ENCODE data around the gene POLR2F. TPM values are rescaled to one million over a fixed set of nuclear protein-coding genes. Genes with fewer than 3 reads are reported as not detected.

The POLR2F gene
- polyA plus RNA-seq, 1 of the 3 experiments (the other 2 are of a cell fraction), result 255 TPM

DNA sequence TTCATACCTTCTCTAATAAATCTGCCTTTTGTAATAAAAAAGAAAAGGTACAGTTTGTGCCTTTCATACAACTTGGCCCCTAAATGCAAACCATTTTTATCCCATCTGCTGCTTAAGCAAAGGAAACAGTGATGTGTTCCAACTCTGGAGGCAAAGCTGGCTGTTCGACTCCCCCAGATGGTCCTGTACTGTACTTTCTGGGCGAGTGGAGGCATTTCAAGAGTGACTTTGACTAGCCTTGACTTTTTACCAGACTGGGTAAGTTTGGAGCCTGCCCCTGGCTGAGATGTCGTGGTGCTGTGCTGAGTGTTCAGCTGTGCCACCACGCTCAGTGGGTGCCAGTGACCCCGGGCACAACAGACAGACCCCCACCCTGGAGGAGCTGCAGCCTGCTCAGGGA, 37.2 kb upstream of the POLR2F start:
- Histone ChIP-seq H4K20me1 (ENCODE audit: insufficient read depth) (peaks cover 8% of the 10 kb centered on the region; the same call in 1 of the 2 replicates), H3K4me3 (ENCODE audit: low read depth in 2 of 2, low read length in 1 of 2) (no peak overlapping the region), H3K9me2 (no peaks in the 10 kb centered on the region), H3K36me3 (replicated peaks in 1 of 2; ENCODE audit: control insufficient read depth in 1 of 2, insufficient read depth in 2 of 2, low read length in 1 of 2) (peaks cover 27% of the 10 kb centered on the region in 2 experiments), H2AFZ (ENCODE audit: low read depth) (no peak overlapping the region), H3K27me3 (ENCODE audit: insufficient read depth) (no peaks in the 10 kb centered on the region), H3F3A (replicated peaks; ENCODE audit: insufficient read depth) (peaks cover 5% of the 10 kb centered on the region), H3K9ac (no peak overlapping the region), H3K9me3 (no peaks in the 10 kb centered on the region), H3K4me2 (no peak overlapping the region), H3K79me2 (ENCODE audit: insufficient read depth) (peaks cover 12% of the 10 kb centered on the region; the same call in 1 of the 2 replicates), H3K27ac (ENCODE audit: low read depth in 2 of 2, low read length in 1 of 2) (no peak overlapping the region), H3K4me1 (ENCODE audit: control insufficient read depth in 1 of 2, insufficient read depth in 2 of 2, low read depth in 1 of 2, low read length in 1 of 2) (no peaks in the 10 kb centered on the region)
- POLR2A ChIA-PET, result no interaction called here
- CTCF ChIA-PET, result interaction anchor here (2.5 kb wide), 1 partner anchor 17 kb away, joined by 13 read pairs; no protein-coding TSS in a partner anchor
- TF ChIP-seq SIN3A (IDR thresholded peaks at IDR 0.05; ENCODE audit: borderline replicate concordance, low read depth, low read length), result no peak
- no peak for TF ChIP-seq GABPA (IDR thresholded peaks at IDR 0.05; ENCODE audit: low read depth)
- TF ChIP-seq EP300 (IDR thresholded peaks at IDR 0.05; ENCODE audit: borderline replicate concordance in 1 of 2, low read depth in 1 of 2, low read length in 1 of 2), result no peak
- no peak for TF ChIP-seq NRF1 (IDR thresholded peaks at IDR 0.05; ENCODE audit: low read depth, low read length)
- no peak for TF ChIP-seq RFX5 (IDR thresholded peaks at IDR 0.05; ENCODE audit: low read length)
- no peak for TF ChIP-seq EZH2phosphoT487 (IDR thresholded peaks at IDR 0.05; ENCODE audit: borderline replicate concordance, low read depth)
- no peak for TF ChIP-seq FOXJ3 (CRISPR knock-in tag; IDR thresholded peaks at IDR 0.05)
- TF ChIP-seq, protein P1, sequence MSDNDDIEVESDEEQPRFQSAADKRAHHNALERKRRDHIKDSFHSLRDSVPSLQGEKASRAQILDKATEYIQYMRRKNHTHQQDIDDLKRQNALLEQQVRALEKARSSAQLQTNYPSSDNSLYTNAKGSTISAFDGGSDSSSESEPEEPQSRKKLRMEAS (IDR thresholded peaks at IDR 0.05; ENCODE audit: low read depth), result no peak
- TF ChIP-seq, protein P2, sequence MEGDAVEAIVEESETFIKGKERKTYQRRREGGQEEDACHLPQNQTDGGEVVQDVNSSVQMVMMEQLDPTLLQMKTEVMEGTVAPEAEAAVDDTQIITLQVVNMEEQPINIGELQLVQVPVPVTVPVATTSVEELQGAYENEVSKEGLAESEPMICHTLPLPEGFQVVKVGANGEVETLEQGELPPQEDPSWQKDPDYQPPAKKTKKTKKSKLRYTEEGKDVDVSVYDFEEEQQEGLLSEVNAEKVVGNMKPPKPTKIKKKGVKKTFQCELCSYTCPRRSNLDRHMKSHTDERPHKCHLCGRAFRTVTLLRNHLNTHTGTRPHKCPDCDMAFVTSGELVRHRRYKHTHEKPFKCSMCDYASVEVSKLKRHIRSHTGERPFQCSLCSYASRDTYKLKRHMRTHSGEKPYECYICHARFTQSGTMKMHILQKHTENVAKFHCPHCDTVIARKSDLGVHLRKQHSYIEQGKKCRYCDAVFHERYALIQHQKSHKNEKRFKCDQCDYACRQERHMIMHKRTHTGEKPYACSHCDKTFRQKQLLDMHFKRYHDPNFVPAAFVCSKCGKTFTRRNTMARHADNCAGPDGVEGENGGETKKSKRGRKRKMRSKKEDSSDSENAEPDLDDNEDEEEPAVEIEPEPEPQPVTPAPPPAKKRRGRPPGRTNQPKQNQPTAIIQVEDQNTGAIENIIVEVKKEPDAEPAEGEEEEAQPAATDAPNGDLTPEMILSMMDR (IDR thresholded peaks at IDR 0.05), result no peak
- no peak for TF ChIP-seq SMC3 (IDR thresholded peaks at IDR 0.05; ENCODE audit: low read depth, low read length)
- TF ChIP-seq ELF1 (IDR thresholded peaks at IDR 0.05), result no peak
- 93% methylated on average over 3 of the region's 5 CpGs for WGBS (ENCODE audit: low lambda C conversion rate)
- no peak for DNase-seq

DNA sequence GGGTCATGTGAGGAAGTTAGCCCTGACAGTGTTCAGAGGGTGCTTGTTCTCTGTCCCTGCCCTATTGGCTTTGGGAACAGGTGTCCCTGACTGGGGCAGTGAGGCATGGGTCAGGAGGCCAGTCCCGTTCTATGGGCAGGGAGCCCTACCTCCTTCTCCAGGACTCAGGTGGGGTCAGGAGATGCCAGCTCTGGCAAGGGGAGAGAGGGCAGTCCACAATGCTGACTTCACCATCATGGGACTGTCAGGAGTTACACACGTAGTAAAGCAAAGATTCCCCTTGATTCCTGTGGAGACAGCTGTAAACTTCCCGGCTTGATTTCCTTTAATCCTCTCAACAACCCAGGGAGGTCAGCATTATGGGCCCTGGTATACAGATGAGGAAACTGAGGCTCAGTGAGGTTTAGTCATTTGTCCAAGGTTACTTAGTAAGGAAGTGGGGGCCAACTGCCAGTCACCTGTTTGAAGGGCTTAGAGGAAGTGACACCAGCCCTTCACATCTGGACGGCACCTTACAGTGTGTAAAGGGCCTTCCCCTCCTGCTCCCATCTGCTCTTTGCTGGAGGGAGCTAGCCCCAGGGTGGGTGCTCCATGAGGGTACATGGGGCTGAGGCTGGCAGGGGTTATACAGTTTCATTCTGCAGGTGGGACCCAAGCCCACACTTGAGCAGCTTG, 35.5 kb upstream of the POLR2F start:
- CTCF ChIA-PET, result interaction anchor here (1.4 kb wide), 1 partner anchor 54 kb away, joined by 4 read pairs; no protein-coding TSS in a partner anchor
- 86% methylated on average over 4 of the region's 4 CpGs for WGBS (ENCODE audit: low lambda C conversion rate)
- no peak overlapping the region for H3K4me3 ChIP-seq (ENCODE audit: low read depth in 2 of 2, low read length in 1 of 2)

More for the DNA sequence above, 35.5 kb upstream of the POLR2F start:
- Histone ChIP-seq H3K4me2 (no peak overlapping the region), H2AFZ (ENCODE audit: low read depth) (no peak overlapping the region), H4K20me1 (ENCODE audit: insufficient read depth) (no peaks in the 10 kb centered on the region), H3K4me1 (ENCODE audit: control insufficient read depth in 1 of 2, insufficient read depth in 2 of 2, low read depth in 1 of 2, low read length in 1 of 2) (no peaks in the 10 kb centered on the region), H3K9ac (no peak overlapping the region), H3K79me2 (ENCODE audit: insufficient read depth) (no peaks in the 10 kb centered on the region), H3K27ac (ENCODE audit: low read depth in 2 of 2, low read length in 1 of 2) (no peak overlapping the region), H3K9me2 (no peaks in the 10 kb centered on the region), H3F3A (replicated peaks; ENCODE audit: insufficient read depth) (peaks cover 5% of the 10 kb centered on the region), H3K27me3 (ENCODE audit: insufficient read depth) (no peaks in the 10 kb centered on the region), H3K9me3 (no peaks in the 10 kb centered on the region), H3K36me3 (replicated peaks in 1 of 2; ENCODE audit: control insufficient read depth in 1 of 2, insufficient read depth in 2 of 2, low read length in 1 of 2) (peaks cover 27% of the 10 kb centered on the region in 2 experiments)
- TF ChIP-seq, protein P1 (IDR thresholded peaks at IDR 0.05; ENCODE audit: low read depth), result no peak
- TF ChIP-seq NFIC (IDR thresholded peaks at IDR 0.05; ENCODE audit: borderline replicate concordance), result no peak
- no peak for TF ChIP-seq GATA2 (CRISPR knock-in tag; IDR thresholded peaks at IDR 0.05)
- TF ChIP-seq SIN3A (IDR thresholded peaks at IDR 0.05; ENCODE audit: borderline replicate concordance, low read depth, low read length), result no peak
- no peak for TF ChIP-seq MEF2A (IDR thresholded peaks at IDR 0.05; ENCODE audit: borderline replicate concordance, low read depth)
- TF ChIP-seq, protein P3, sequence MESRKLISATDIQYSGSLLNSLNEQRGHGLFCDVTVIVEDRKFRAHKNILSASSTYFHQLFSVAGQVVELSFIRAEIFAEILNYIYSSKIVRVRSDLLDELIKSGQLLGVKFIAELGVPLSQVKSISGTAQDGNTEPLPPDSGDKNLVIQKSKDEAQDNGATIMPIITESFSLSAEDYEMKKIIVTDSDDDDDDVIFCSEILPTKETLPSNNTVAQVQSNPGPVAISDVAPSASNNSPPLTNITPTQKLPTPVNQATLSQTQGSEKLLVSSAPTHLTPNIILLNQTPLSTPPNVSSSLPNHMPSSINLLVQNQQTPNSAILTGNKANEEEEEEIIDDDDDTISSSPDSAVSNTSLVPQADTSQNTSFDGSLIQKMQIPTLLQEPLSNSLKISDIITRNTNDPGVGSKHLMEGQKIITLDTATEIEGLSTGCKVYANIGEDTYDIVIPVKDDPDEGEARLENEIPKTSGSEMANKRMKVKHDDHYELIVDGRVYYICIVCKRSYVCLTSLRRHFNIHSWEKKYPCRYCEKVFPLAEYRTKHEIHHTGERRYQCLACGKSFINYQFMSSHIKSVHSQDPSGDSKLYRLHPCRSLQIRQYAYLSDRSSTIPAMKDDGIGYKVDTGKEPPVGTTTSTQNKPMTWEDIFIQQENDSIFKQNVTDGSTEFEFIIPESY (IDR thresholded peaks at IDR 0.05; ENCODE audit: borderline replicate concordance, low read depth), result no peak
- no peak for TF ChIP-seq EP300 (IDR thresholded peaks at IDR 0.05; ENCODE audit: borderline replicate concordance in 1 of 2, low read depth in 1 of 2, low read length in 1 of 2)
- TF ChIP-seq, protein P4, sequence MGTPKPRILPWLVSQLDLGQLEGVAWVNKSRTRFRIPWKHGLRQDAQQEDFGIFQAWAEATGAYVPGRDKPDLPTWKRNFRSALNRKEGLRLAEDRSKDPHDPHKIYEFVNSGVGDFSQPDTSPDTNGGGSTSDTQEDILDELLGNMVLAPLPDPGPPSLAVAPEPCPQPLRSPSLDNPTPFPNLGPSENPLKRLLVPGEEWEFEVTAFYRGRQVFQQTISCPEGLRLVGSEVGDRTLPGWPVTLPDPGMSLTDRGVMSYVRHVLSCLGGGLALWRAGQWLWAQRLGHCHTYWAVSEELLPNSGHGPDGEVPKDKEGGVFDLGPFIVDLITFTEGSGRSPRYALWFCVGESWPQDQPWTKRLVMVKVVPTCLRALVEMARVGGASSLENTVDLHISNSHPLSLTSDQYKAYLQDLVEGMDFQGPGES (IDR thresholded peaks at IDR 0.05; ENCODE audit: low read depth, low read length), result no peak
- TF ChIP-seq RAD21 (IDR thresholded peaks at IDR 0.05; ENCODE audit: low read length), result no peak
- no peak for TF ChIP-seq TAF1 (IDR thresholded peaks at IDR 0.05; ENCODE audit: borderline replicate concordance, low read depth, low read length)
- TF ChIP-seq, protein P5, sequence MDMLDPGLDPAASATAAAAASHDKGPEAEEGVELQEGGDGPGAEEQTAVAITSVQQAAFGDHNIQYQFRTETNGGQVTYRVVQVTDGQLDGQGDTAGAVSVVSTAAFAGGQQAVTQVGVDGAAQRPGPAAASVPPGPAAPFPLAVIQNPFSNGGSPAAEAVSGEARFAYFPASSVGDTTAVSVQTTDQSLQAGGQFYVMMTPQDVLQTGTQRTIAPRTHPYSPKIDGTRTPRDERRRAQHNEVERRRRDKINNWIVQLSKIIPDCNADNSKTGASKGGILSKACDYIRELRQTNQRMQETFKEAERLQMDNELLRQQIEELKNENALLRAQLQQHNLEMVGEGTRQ (IDR thresholded peaks at IDR 0.05; ENCODE audit: borderline replicate concordance, low read depth, low read length), result no peak
- TF ChIP-seq SMC3 (IDR thresholded peaks at IDR 0.05; ENCODE audit: low read depth, low read length), result no peak
- DNase-seq, result no peak
- POLR2A ChIA-PET, result interaction anchor here (1.0 kb wide), 1 partner anchor 12 kb away, joined by 3 read pairs; the partner anchor contains the start of gene MICALL1
